Loucy (cell line): ENCODE measurements around the gene MACROD2.

Experiments
- H2AFZ ChIP-seq: fragments of 200-600 bp; sonication (generic); 2 replicates; pipeline ENCODE4 v1.6.0; 2016; ENCODE audit warnings: antibody characterized with exemption, mild to moderate bottlenecking, low read length, moderate library complexity
- H3F3A ChIP-seq: fragments of 200-600 bp; 2 replicates; pipeline ENCODE4 v1.6.0; 2016; ENCODE audit warnings: antibody characterized with exemption, low read depth, mild to moderate bottlenecking
- H3K27me3 ChIP-seq: fragments of 200-600 bp; sonication (generic); 2 replicates; pipeline ENCODE4 v1.6.1; 2014; ENCODE audit warnings: low read length, mild to moderate bottlenecking; ENCODE audit not compliant: insufficient read depth, poor library complexity, severe bottlenecking
- H3K36me3 ChIP-seq: fragments of 200-600 bp; sonication (generic); 2 replicates; pipeline ENCODE4 v1.6.1; 2016; ENCODE audit warnings: low read length; ENCODE audit not compliant: insufficient read depth
- H3K4me1 ChIP-seq: fragments of 200-600 bp; sonication (generic); 2 replicates; pipeline ENCODE4 v1.5.1; 2014; ENCODE audit warnings: low read length, mild to moderate bottlenecking; ENCODE audit not compliant: insufficient read depth, poor library complexity, severe bottlenecking
- H3K4me2 ChIP-seq: fragments of 200-600 bp; sonication (generic); 2 replicates; pipeline ENCODE4 v1.6.0; 2014; ENCODE audit warnings: antibody characterized with exemption, low read length, low read depth, mild to moderate bottlenecking; ENCODE audit not compliant: poor library complexity, severe bottlenecking
- H3K4me3 ChIP-seq: fragments of 200-600 bp; sonication (generic); 2 replicates; pipeline ENCODE4 v1.5.1; 2014; ENCODE audit warnings: low read length, mild to moderate bottlenecking, mixed read lengths; ENCODE audit not compliant: poor library complexity, severe bottlenecking
- H3K79me2 ChIP-seq: fragments of 200-600 bp; sonication (generic); 2 replicates; pipeline ENCODE4 v1.6.1; 2014; ENCODE audit warnings: low read length; ENCODE audit not compliant: insufficient read depth
- H3K9ac ChIP-seq: fragments of 200-600 bp; sonication (generic); 2 replicates; pipeline ENCODE4 v1.6.0; 2014; ENCODE audit warnings: mild to moderate bottlenecking, low read depth, low read length, moderate library complexity; ENCODE audit not compliant: poor library complexity, severe bottlenecking
- H3K9me2 ChIP-seq: fragments of 200-600 bp; sonication (generic); replicated peaks from 2 replicates; pipeline ENCODE4 v1.6.1; 2016; ENCODE audit warnings: low read depth, low read length, mixed read lengths
- H3K9me3 ChIP-seq: fragments of 200-600 bp; sonication (generic); 2 replicates; pipeline ENCODE4 v1.6.1; 2014; ENCODE audit warnings: mild to moderate bottlenecking, antibody characterized with exemption, low read length, low read depth; ENCODE audit not compliant: insufficient read depth
- H4K20me1 ChIP-seq: fragments of 200-600 bp; sonication (generic); 2 replicates; pipeline ENCODE4 v1.6.0; 2014; ENCODE audit warnings: antibody characterized with exemption, low read length, mild to moderate bottlenecking; ENCODE audit not compliant: insufficient read depth, poor library complexity, severe bottlenecking
- CTCF ChIP-seq: fragments of 200-600 bp; sonication (generic); conservative IDR thresholded peaks from 2 replicates; pipeline ENCODE4 v1.5.1; 2014; ENCODE audit warnings: mild to moderate bottlenecking, antibody characterized with exemption, low read length
- EZH2phosphoT487 ChIP-seq: fragments of 200-600 bp; IDR thresholded peaks from 2 replicates; pipeline ENCODE4 v1.6.1; 2018; ENCODE audit warnings: antibody characterized with exemption, mild to moderate bottlenecking, moderate library complexity, borderline replicate concordance

MACROD2 gene

GRCh38 chr20:15419856-15420255, 1424.5 kb downstream of the MACROD2 start:
- Histone ChIP-seq H3K9me3 (no peaks in the 10 kb centered on the region; the same call in 1 of the 2 replicates), H2AFZ (no peak overlapping the region), H3F3A (no peaks in the 10 kb centered on the region), H3K9ac (no peak overlapping the region), H3K36me3 (no peaks in the 10 kb centered on the region), H3K4me1 (no peaks in the 10 kb centered on the region), H3K79me2 (no peaks in the 10 kb centered on the region), H3K4me2 (no peak overlapping the region), H3K4me3 (no peak overlapping the region), H3K9me2 (no peaks in the 10 kb centered on the region), H4K20me1 (no peaks in the 10 kb centered on the region), H3K27me3 (no peaks in the 10 kb centered on the region)
- no peak for TF ChIP-seq EZH2phosphoT487
- no peak for TF ChIP-seq CTCF

GRCh38 chr20:15422966-15423365, 1427.7 kb downstream of the MACROD2 start:
- no peak overlapping the region for H3K9ac ChIP-seq
- H4K20me1 ChIP-seq: no peaks in the 10 kb centered on the region
- H3K4me3 ChIP-seq: no peak overlapping the region
- no peak for TF ChIP-seq EZH2phosphoT487
- TF ChIP-seq CTCF: no peak
- no peaks in the 10 kb centered on the region for H3F3A ChIP-seq
- H3K36me3 ChIP-seq: no peaks in the 10 kb centered on the region
- no peaks in the 10 kb centered on the region for H3K79me2 ChIP-seq
- H3K4me2 ChIP-seq: no peak overlapping the region
- no peaks in the 10 kb centered on the region for H3K4me1 ChIP-seq
- H2AFZ ChIP-seq: no peak overlapping the region
- H3K9me2 ChIP-seq: no peaks in the 10 kb centered on the region
- no peaks in the 10 kb centered on the region; the same call in 1 of the 2 replicates for H3K9me3 ChIP-seq
- no peaks in the 10 kb centered on the region for H3K27me3 ChIP-seq

- Histone ChIP-seq H3K9ac (no peak overlapping the region), H3K9me3 (no peaks in the 10 kb centered on the region), H3K79me2 (no peaks in the 10 kb centered on the region), H3K4me3 (no peak overlapping the region), H4K20me1 (no peaks in the 10 kb centered on the region), H3K4me2 (no peak overlapping the region), H3K9me2 (no peaks in the 10 kb centered on the region), H3K4me1 (no peaks in the 10 kb centered on the region), H3K36me3 (no peaks in the 10 kb centered on the region), H2AFZ (no peak overlapping the region), H3K27me3 (no peaks in the 10 kb centered on the region), H3F3A (no peaks in the 10 kb centered on the region)
- TF ChIP-seq EZH2phosphoT487 (no peak), CTCF (no peak)
Measured at GRCh38 chr20:15439551-15439950, 1444.2 kb downstream of the MACROD2 start.
